Psoas muscle (tissue), 8 donors: Measurements from ENCODE around the gene RNF10. TPM values are rescaled to one million over a fixed set of nuclear protein-coding genes. Genes with fewer than 3 reads are reported as not detected.
"Not testable (repeated sequence)": the region's sequence is repeated elsewhere in the genome, so short reads cannot be mapped to it uniquely, and the experiment has no call there.

Source experiments
- ATAC-seq, 4 donors: fragments of 200-7000 bp; cut with Tn5 transposase; one replicate each; pipeline ENCODE4 v1.9.1; 2020; ENCODE audit warnings: moderate library complexity in 3 of 4, mild to moderate bottlenecking in 2 of 4
- DNase-seq, 2 donors: peaks; one replicate each; pipeline ENCODE4 v3.0.0-alpha.2; 2020
- H3K27ac ChIP-seq: fragments of 200-600 bp; one replicate; pipeline ENCODE4 v1.8.0; 2022
- H3K27me3 ChIP-seq, 3 donors: fragments of 200-600 bp in 1 of 3; one replicate each; pipeline versions ENCODE4 v1.6.1 to v1.8.0; 2013 to 2022; ENCODE audit warnings: low read length in 2 of 3, mild to moderate bottlenecking in 2 of 3, moderate library complexity in 1 of 3; ENCODE audit not compliant: insufficient read depth in 3 of 3
- H3K36me3 ChIP-seq, 2 donors: fragments of 200-600 bp in 1 of 2; one replicate each; pipeline versions ENCODE4 v1.6.1 to v1.8.0; 2013 to 2022; ENCODE audit warnings: low read depth in 1 of 2, mild to moderate bottlenecking in 1 of 2, moderate library complexity in 1 of 2; ENCODE audit not compliant: insufficient read depth in 1 of 2
- H3K4me1 ChIP-seq: fragments of 200-600 bp; one replicate; pipeline ENCODE4 v1.8.0; 2022
- H3K4me3 ChIP-seq: fragments of 200-600 bp; one replicate; pipeline ENCODE4 v1.8.0; 2022; ENCODE audit warnings: mild to moderate bottlenecking
- H3K9me3 ChIP-seq: fragments of 200-600 bp; one replicate; pipeline ENCODE4 v1.8.0; 2022
- WGBS, 3 donors: extraction: QIAGEN DNeasy Blood & Tissue Kit; methylation state at CpG; one replicate each; pipeline versions ENCODE4 v1.1.6 to v1.1.7; 2013; 5-methylcytosine and 5-hydroxymethylcytosine counted together
- intact Hi-C, 2 donors: fragments of 100-400 bp; cut with DNase I; formaldehyde crosslinking; loops; one replicate each; pipeline versions ENCODE4 v1.11.0 to v1.14.2; 2022
- long read RNA-seq, 2 donors: library from polyadenylated mRNA; unstranded; transcript quantifications; one replicate each; pipeline ENCODE4 v2.0.0, GENCODE V29; 2021
- polyA plus RNA-seq, 3 donors: library from polyadenylated mRNA; stranded (reverse); fragments of 200-250 nt; gene quantifications; one replicate each; pipeline ENCODE4 v1.2.3, GENCODE V29; 2013
- total RNA-seq, 4 donors: library from RNA; stranded (reverse); fragmentation: NEBNext Ultra II Directional in 2 of 4; extraction: Animal tissue kit (Norgen Biotek cat#: 25700) in 2 of 4; gene quantifications; one replicate each; pipeline versions ENCODE4 v1.2.1 to v1.2.4, GENCODE V29; 2021 to 2023
- TF ChIP-seq, protein P1 (sequence below): fragments of 200-600 bp; IDR thresholded peaks from one replicate; pipeline ENCODE4 v1.8.0; 2022; ENCODE audit warnings: antibody characterized with exemption
- donor health status: healthy with polysubstance abuse.
- donor health status: DM: no; HTN: no; CAD: no; lungs with moderate emphysema.
- donor health status: Bipolar disorder and iron deficiency.
- donor health status: healthy.
- donor health status: DM: yes; HTN: yes; CAD: no.
- donor health status: DM: no; HTN: no; CAD: no.
- donor health status: DM: no; HTN: no; CAD: no.
- donor health status: DM: yes; HTN: yes; CAD: no.

RNF10 gene
- total RNA-seq (100 to 1,000 TPM; 296 to 463 (median 350) TPM), polyA plus RNA-seq (100 to 1,000 TPM; 299 to 624 (median 302) TPM)
- long read RNA-seq, donor 1, transcript RNF10-203 (17 exons, 2,671 nt), result minor isoform, 31 of 480 reads
- long read RNA-seq, donor 1, transcript RNF10-201 (17 exons, 3,825 nt), result major isoform, 331 of 480 reads
- long read RNA-seq, donor 1, partial matches to known transcripts, result 49 of 480 reads
- long read RNA-seq, donor 1, other reads (novel, unspliced or antisense), result 69 of 480 reads
- long read RNA-seq, donor 2, transcript RNF10-201 (17 exons, 3,825 nt), result major isoform, 854 of 1,299 reads
- long read RNA-seq, donor 2, transcript RNF10-203 (17 exons, 2,671 nt), result minor isoform, 116 of 1,299 reads
- long read RNA-seq, donor 2, partial matches to known transcripts, result 116 of 1,299 reads
- long read RNA-seq, donor 2, other reads (novel, unspliced or antisense), result 212 of 1,299 reads

DNA sequence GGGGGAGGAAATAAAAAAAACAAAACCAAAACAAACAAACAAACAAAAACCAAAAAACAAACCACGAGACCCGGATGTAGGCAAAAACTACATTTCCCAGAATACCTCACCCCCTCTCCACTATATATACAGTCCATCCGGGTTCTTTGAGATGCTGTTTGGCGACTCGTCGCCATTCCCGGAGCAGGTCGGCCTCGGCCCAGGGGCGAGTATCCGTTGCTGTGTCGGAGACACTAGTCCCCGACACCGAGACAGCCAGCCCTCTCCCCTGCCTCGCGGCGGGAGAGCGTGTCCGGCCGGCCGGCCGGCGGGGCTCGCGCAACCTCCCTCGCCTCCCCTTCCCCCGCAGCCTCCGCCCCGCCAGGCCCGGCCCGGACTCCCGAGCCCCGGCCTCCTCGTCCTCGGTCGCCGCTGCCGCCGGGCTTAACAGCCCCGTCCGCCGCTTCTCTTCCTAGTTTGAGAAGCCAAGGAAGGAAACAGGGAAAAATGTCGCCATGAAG is at the start of gene RNF10:
RNF10 (plus strand) TSS at position 154 of the 500 bp plus-strand sequence. CDS start 456 bp downstream, outside the sequence.
- ATAC-seq (peak; percentile 69 to 72 (median 71)), DNase-seq (peak; percentile 61 to 87)
- WGBS, 3 donors, result 0% methylated on average over 29 to 43 of the region's 43 CpGs
- H3K9me3 ChIP-seq, result no peaks in the 10 kb centered on the region
- peak within 1 kb of the TSS; percentile 96 for H3K4me3 ChIP-seq
- intact Hi-C loops, result loop anchor here in 1 of 2 donors (2.0 kb wide), 1 partner anchor 21 kb away; no protein-coding TSS in a partner anchor
- H3K36me3 ChIP-seq, result peaks cover 0 to 12% of the 10 kb centered on the region in 2 donors
- H3K27me3 ChIP-seq, result no peaks in the 10 kb centered on the region
- TF ChIP-seq, protein P1, sequence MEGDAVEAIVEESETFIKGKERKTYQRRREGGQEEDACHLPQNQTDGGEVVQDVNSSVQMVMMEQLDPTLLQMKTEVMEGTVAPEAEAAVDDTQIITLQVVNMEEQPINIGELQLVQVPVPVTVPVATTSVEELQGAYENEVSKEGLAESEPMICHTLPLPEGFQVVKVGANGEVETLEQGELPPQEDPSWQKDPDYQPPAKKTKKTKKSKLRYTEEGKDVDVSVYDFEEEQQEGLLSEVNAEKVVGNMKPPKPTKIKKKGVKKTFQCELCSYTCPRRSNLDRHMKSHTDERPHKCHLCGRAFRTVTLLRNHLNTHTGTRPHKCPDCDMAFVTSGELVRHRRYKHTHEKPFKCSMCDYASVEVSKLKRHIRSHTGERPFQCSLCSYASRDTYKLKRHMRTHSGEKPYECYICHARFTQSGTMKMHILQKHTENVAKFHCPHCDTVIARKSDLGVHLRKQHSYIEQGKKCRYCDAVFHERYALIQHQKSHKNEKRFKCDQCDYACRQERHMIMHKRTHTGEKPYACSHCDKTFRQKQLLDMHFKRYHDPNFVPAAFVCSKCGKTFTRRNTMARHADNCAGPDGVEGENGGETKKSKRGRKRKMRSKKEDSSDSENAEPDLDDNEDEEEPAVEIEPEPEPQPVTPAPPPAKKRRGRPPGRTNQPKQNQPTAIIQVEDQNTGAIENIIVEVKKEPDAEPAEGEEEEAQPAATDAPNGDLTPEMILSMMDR, result no peak
- H3K27ac ChIP-seq, result peak within 1 kb of the TSS; percentile 98
- peaks cover 25% of the 10 kb centered on the region for H3K4me1 ChIP-seq

DNA sequence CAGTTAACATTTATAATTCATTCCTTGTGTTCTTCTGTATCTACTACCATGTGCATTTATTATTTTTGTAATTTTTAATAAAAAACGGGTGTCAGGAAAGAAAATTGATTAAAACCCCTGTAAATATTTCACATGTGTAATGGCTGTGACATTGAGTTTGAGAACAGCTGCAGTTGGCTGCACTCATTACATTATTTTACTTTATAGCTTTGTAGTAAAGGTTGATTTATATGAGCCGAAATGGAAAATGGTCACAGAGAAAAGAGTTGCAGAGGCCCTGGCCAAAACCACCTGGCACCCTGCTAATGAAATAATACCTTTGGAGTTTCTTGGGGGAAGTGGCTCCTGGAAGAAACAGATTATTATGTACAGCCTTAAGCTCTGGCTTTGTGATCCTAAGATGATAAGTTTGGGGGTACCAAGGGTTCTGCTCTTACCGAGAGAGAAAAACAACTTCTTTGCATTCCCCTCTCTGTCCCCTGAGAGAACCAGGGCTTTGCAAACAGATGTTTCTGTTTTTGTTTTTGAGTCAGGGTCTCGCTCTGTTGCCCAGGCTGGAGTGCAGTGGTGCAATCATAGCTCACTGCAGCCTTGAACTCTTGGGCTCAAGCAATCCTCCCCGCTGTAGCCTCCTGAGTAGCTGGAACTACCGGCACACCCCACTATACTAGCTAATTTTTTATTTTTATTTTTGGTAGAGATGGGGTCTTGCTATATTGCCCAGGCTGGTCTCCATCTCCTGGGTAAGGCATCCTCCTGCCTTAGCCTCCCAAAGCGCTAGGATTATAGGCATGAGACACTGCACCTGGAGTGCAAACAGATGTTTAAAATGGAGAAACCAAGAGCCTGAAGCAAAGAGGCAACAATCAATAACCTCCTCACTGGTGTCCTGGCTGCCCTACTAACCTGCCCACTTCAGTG is 47.9 kb upstream of the RNF10 start:
- Histone ChIP-seq H3K27ac (no peak overlapping the region), H3K4me1 (peaks cover 1% of the 10 kb centered on the region), H3K36me3 (peaks cover 2 to 7% of the 10 kb centered on the region in 2 donors), H3K4me3 (no peak overlapping the region), H3K9me3 (no peaks in the 10 kb centered on the region), H3K27me3 (no peaks in the 10 kb centered on the region)
- TF ChIP-seq, protein P1, result no peak
- WGBS, 3 donors, result 73 to 77% (median 76%) methylated on average over 7 of the region's 7 CpGs
- intact Hi-C loops, result no loop called here
- ATAC-seq (no peak), DNase-seq (no peak)

DNA sequence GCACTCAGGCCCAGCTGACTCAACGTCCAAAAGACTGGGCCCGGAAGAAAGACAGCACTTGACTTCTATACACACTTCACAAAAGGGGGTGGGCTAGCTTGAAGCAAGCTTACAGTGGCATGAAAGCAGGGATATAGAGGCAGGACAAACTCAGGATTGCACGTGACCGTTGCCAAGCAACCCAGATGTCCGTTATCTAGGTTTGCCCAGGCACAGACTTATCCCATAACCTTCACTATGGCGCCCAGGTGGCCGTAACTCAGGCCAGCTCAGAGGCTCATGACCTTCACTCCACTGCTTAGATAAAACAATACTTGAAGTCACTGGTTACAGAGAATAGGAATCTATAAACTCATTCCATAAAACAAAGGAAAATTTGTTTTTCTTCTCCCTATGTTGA is 46.6 kb upstream of the RNF10 start:
- WGBS, 3 donors, result 85 to 91% (median 87%) methylated on average over 7 of the region's 7 CpGs
- H3K27ac ChIP-seq, H3K4me3 ChIP-seq, H3K27me3 ChIP-seq, intact Hi-C loops, DNase-seq, H3K36me3 ChIP-seq, H3K9me3 ChIP-seq, ATAC-seq, H3K4me1 ChIP-seq: not testable (repeated sequence)

DNA sequence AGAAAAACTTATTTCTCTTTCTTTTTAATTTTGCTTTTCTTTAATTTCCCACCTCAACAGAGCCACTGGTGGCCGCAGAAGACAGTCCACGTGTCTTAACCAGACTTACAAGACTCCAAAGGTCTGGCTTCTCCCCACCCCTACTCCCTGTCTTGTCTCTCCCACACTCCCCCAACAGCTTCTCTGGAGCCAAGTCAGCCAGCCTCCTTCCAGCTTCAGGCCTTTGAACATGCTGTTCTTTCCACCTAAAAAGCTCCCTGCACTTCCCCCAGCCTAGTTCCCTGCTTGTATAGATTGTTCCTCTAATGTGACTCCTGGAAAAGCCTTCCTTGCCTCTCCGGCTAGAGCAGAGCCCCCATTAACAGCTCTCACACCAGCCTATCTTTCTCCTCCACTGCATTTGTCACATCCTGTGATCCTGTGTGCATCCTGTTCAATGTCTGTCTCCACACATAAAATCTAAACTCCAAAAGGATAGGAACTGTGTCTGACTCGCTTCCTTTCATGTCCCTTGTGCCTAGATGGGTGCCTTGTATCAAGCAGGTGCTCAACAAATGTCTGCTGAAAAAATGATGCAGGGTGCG is 46.0 kb upstream of the RNF10 start:
- 75 to 78% (median 76%) methylated on average over 5 of the region's 5 CpGs for WGBS, 3 donors
- TF ChIP-seq, protein P1, result no peak
- Histone ChIP-seq H3K27ac (no peak overlapping the region), H3K9me3 (no peaks in the 10 kb centered on the region), H3K27me3 (no peaks in the 10 kb centered on the region), H3K4me3 (no peak overlapping the region), H3K4me1 (peaks cover 6% of the 10 kb centered on the region), H3K36me3 (peaks cover 2 to 7% of the 10 kb centered on the region in 2 donors)
- intact Hi-C loops, result no loop called here
- ATAC-seq (no peak), DNase-seq (no peak)
